ENCODE measurements around the gene TFCP2L1. TPM values are rescaled to one million over a fixed set of nuclear protein-coding genes. Genes with fewer than 3 reads are reported as not detected.

The TFCP2L1 gene
- total and polyA plus RNA-seq, 2 donors (not counting 1 experiment from before 2014, with no cell fraction given), result not detected

DNA sequence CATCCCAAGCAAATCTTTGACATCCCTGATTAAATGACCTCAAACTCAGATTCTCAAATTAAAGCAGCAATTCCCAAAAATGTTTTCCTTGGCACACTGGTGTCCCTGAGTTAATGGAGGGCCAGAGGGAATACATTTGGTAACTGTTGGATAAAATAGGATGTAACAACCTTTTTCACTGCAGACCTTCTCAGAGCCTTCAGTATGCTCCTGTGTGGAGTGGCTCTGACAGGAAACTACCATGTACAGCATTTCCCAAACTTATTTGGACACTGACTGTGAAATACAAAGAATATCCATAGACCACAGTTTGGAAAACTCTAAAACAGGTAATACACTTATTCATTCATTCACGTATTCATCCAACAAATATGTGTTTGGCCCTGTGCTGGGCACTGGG, 91.8 kb downstream of the TFCP2L1 start:
- Histone ChIP-seq H3K4me2 (ENCODE audit: extremely low read depth, insufficient read depth, low read length) (no peak overlapping the region), H3K4me1 (ENCODE audit: control insufficient read depth, extremely low read depth, insufficient read depth, low read length) (no peaks in the 10 kb centered on the region), H3K79me2 (ENCODE audit: control insufficient read depth, insufficient read depth, low read length) (no peaks in the 10 kb centered on the region)

DNA sequence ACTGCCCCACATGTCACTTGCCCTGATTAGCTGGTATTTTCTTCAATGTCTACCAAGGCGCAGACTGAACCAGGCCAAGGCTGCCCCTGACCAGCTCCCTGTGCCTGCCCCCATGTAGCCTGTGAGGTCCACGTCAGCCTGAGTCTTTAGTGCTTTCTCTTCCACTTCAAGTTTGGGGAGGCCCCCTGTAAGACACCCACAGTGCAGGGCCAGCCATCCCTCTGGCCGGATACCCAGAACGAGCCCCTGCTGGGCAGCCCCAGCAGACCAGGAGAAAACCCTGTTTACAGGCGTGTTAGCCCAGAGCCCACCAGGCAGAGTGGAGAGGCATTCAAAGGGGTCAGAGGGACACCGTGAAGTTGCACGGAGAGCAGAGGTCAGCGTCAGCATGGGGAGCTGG, 92.4 kb downstream of the TFCP2L1 start:
- H4K20me1 ChIP-seq (ENCODE audit: control insufficient read depth, extremely low read depth, insufficient read depth, low read length), result no peaks in the 10 kb centered on the region
- H3K27ac ChIP-seq (ENCODE audit: insufficient read depth, low read length), result no peak overlapping the region
- no peak overlapping the region for H3K4me3 ChIP-seq (replicated peaks in 1 of 4; ENCODE audit: control extremely low read depth in 1 of 4, insufficient read depth in 1 of 4, low read depth in 3 of 4, low read length in 4 of 4)
- peaks cover 2% of the 10 kb centered on the region for H3K27me3 ChIP-seq (ENCODE audit: control insufficient read depth, insufficient read depth, low read length)
- H3K4me1 ChIP-seq (ENCODE audit: control insufficient read depth, extremely low read depth, insufficient read depth, low read length), result no peaks in the 10 kb centered on the region
- no peak overlapping the region for H3K9ac ChIP-seq (ENCODE audit: insufficient read depth, low read length)
- H3K36me3 ChIP-seq (ENCODE audit: control insufficient read depth, insufficient read depth, low read length), result no peaks in the 10 kb centered on the region
- no peak for DNase-seq (ENCODE audit: low read depth in 2 of 2)
- H3K9me3 ChIP-seq (ENCODE audit: control insufficient read depth, insufficient read depth, low read depth, low read length), result no peaks in the 10 kb centered on the region
- H3K79me2 ChIP-seq (ENCODE audit: control insufficient read depth, insufficient read depth, low read length), result no peaks in the 10 kb centered on the region
- TF ChIP-seq EZH2 (IDR thresholded peaks at IDR 0.05; ENCODE audit: low read length, missing control alignments), result no peak
- TF ChIP-seq, protein P1, sequence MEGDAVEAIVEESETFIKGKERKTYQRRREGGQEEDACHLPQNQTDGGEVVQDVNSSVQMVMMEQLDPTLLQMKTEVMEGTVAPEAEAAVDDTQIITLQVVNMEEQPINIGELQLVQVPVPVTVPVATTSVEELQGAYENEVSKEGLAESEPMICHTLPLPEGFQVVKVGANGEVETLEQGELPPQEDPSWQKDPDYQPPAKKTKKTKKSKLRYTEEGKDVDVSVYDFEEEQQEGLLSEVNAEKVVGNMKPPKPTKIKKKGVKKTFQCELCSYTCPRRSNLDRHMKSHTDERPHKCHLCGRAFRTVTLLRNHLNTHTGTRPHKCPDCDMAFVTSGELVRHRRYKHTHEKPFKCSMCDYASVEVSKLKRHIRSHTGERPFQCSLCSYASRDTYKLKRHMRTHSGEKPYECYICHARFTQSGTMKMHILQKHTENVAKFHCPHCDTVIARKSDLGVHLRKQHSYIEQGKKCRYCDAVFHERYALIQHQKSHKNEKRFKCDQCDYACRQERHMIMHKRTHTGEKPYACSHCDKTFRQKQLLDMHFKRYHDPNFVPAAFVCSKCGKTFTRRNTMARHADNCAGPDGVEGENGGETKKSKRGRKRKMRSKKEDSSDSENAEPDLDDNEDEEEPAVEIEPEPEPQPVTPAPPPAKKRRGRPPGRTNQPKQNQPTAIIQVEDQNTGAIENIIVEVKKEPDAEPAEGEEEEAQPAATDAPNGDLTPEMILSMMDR (conservative IDR thresholded peaks at IDR 0.05 in 1 of 2, IDR thresholded peaks at IDR 0.05 in 1 of 2; ENCODE audit: low read depth in 1 of 2, low read length in 2 of 2), result no peak
- H2AFZ ChIP-seq (ENCODE audit: low read length), result no peak overlapping the region
- H3K4me2 ChIP-seq (ENCODE audit: extremely low read depth, insufficient read depth, low read length), result no peak overlapping the region

More for the DNA sequence above, 91.8 kb downstream of the TFCP2L1 start:
- Histone ChIP-seq H3K9me3 (ENCODE audit: control insufficient read depth, insufficient read depth, low read depth, low read length) (no peaks in the 10 kb centered on the region), H3K36me3 (ENCODE audit: control insufficient read depth, insufficient read depth, low read length) (no peaks in the 10 kb centered on the region), H2AFZ (ENCODE audit: low read length) (no peak overlapping the region), H4K20me1 (ENCODE audit: control insufficient read depth, extremely low read depth, insufficient read depth, low read length) (no peaks in the 10 kb centered on the region), H3K4me3 (replicated peaks in 1 of 4; ENCODE audit: control extremely low read depth in 1 of 4, insufficient read depth in 1 of 4, low read depth in 3 of 4, low read length in 4 of 4) (no peak overlapping the region), H3K9ac (ENCODE audit: insufficient read depth, low read length) (no peak overlapping the region), H3K27ac (ENCODE audit: insufficient read depth, low read length) (no peak overlapping the region), H3K27me3 (ENCODE audit: control insufficient read depth, insufficient read depth, low read length) (peaks cover 2% of the 10 kb centered on the region)
- DNase-seq (ENCODE audit: low read depth in 2 of 2), result no peak
- TF ChIP-seq, protein P1 (conservative IDR thresholded peaks at IDR 0.05 in 1 of 2, IDR thresholded peaks at IDR 0.05 in 1 of 2; ENCODE audit: low read depth in 1 of 2, low read length in 2 of 2), result no peak
- TF ChIP-seq EZH2 (IDR thresholded peaks at IDR 0.05; ENCODE audit: low read length, missing control alignments), result no peak

DNA sequence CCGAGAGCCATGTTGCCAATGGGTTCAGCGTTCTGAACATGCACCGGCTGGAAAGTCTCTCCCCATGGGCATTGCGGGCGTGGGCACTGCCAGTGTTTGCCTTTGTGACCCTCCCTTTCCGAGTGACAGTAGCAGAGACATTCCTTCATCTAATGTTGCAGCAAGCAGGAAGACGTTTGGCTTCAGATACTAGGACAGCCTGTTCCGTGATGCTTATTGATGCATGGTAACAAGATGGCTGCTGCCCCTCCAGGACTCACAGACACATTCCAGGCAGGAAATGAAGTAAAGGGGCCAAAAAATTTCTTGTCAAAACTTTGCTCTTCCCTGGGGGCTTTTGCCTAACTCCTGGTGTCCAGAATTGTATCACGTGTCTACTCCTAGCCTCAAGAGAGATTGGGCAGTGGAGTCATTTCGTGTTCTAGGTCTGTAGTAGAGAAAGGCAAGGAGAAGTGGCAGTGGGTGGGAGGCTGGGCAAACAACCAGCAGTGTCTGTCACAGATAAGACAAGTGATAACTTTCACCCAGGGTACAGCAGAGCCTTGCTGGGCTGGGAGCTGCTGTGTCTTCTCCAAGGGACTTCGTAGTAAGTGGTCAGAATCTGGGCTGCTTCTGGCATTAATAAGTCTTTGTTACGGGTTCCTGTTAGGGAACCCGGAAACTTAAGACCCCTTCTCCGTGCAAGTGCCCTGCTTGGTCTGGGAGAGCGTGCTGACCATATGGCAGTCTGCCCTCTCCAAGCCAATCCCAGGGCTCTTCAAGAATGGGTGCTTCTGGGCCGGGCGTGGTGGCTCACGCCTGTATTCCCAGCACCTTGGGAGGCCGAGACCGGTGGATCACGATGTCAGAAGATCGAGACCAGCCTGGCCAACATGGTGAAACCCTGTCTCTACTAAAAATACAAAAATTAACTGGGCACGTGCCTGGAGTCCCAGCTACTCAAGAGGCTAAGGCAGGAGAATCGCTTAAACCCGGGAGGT, 93.5 kb downstream of the TFCP2L1 start:
- Histone ChIP-seq H3K27ac (ENCODE audit: insufficient read depth, low read length) (no peak overlapping the region), H4K20me1 (ENCODE audit: control insufficient read depth, extremely low read depth, insufficient read depth, low read length) (no peaks in the 10 kb centered on the region), H3K36me3 (ENCODE audit: control insufficient read depth, insufficient read depth, low read length) (no peaks in the 10 kb centered on the region), H3K9me3 (ENCODE audit: control insufficient read depth, insufficient read depth, low read depth, low read length) (no peaks in the 10 kb centered on the region), H3K9ac (ENCODE audit: insufficient read depth, low read length) (no peak overlapping the region), H3K4me3 (replicated peaks in 1 of 4; ENCODE audit: control extremely low read depth in 1 of 4, insufficient read depth in 1 of 4, low read depth in 3 of 4, low read length in 4 of 4) (no peak overlapping the region), H3K27me3 (ENCODE audit: control insufficient read depth, insufficient read depth, low read length) (peaks cover 2% of the 10 kb centered on the region), H3K4me1 (ENCODE audit: control insufficient read depth, extremely low read depth, insufficient read depth, low read length) (no peaks in the 10 kb centered on the region), H3K79me2 (ENCODE audit: control insufficient read depth, insufficient read depth, low read length) (no peaks in the 10 kb centered on the region), H2AFZ (ENCODE audit: low read length) (no peak overlapping the region), H3K4me2 (ENCODE audit: extremely low read depth, insufficient read depth, low read length) (no peak overlapping the region)
- no peak for DNase-seq (ENCODE audit: low read depth in 2 of 2)
- TF ChIP-seq, protein P1 (conservative IDR thresholded peaks at IDR 0.05 in 1 of 2, IDR thresholded peaks at IDR 0.05 in 1 of 2; ENCODE audit: low read depth in 1 of 2, low read length in 2 of 2), result no peak
- TF ChIP-seq EZH2 (IDR thresholded peaks at IDR 0.05; ENCODE audit: low read length, missing control alignments), result no peak

Measured in fibroblast of lung (primary cell).